GM23338 (cell line): ENCODE data around the gene AGA.

Source experiments
- CTCF ChIP-seq, 2 experiments: fragments of 200-600 bp in 1 of 2; sonication (generic) in 1 of 2; conservative IDR thresholded peaks; 2 replicates each; pipeline versions ENCODE4 v1.5.1 to v1.6.1; 2016 to 2017; ENCODE audit warnings: antibody characterized with exemption in 2 of 2, low read depth in 2 of 2, mild to moderate bottlenecking in 2 of 2, moderate library complexity in 1 of 2
- EZH2 ChIP-seq: fragments of 200-600 bp; sonication (generic); IDR thresholded peaks from one replicate; pipeline ENCODE4 v1.8.0; 2017; ENCODE audit warnings: antibody characterized with exemption, mild to moderate bottlenecking, low read depth; ENCODE audit not compliant: unreplicated experiment
- JUNB ChIP-seq: IDR thresholded peaks from one replicate; pipeline ENCODE4 v1.6.1; 2016; ENCODE audit warnings: antibody characterized with exemption; ENCODE audit not compliant: unreplicated experiment
- POLR2AphosphoS5 ChIP-seq: IDR thresholded peaks from 2 replicates; pipeline ENCODE4 v1.6.1; 2016; ENCODE audit warnings: antibody characterized with exemption, low read depth
- ZNF331 ChIP-seq: fragments of 250-450 bp; sonication (Bioruptor Pico); IDR thresholded peaks from 2 replicates; pipeline ENCODE4 v1.5.0; 2020; ENCODE audit warnings: low read depth, mild to moderate bottlenecking, moderate library complexity
- TF ChIP-seq, protein P1 (sequence below): IDR thresholded peaks from one replicate; pipeline ENCODE4 v1.6.1; 2018; ENCODE audit warnings: antibody characterized with exemption; ENCODE audit not compliant: unreplicated experiment

- TF ChIP-seq POLR2AphosphoS5 (no peak), CTCF (conservative IDR thresholded peaks at IDR 0.05; ENCODE audit: low read depth in 2 of 2) (no peak), ZNF331 (CRISPR knock-in tag) (no peak), JUNB (no peak), EZH2 (no peak)
- TF ChIP-seq, protein P1, sequence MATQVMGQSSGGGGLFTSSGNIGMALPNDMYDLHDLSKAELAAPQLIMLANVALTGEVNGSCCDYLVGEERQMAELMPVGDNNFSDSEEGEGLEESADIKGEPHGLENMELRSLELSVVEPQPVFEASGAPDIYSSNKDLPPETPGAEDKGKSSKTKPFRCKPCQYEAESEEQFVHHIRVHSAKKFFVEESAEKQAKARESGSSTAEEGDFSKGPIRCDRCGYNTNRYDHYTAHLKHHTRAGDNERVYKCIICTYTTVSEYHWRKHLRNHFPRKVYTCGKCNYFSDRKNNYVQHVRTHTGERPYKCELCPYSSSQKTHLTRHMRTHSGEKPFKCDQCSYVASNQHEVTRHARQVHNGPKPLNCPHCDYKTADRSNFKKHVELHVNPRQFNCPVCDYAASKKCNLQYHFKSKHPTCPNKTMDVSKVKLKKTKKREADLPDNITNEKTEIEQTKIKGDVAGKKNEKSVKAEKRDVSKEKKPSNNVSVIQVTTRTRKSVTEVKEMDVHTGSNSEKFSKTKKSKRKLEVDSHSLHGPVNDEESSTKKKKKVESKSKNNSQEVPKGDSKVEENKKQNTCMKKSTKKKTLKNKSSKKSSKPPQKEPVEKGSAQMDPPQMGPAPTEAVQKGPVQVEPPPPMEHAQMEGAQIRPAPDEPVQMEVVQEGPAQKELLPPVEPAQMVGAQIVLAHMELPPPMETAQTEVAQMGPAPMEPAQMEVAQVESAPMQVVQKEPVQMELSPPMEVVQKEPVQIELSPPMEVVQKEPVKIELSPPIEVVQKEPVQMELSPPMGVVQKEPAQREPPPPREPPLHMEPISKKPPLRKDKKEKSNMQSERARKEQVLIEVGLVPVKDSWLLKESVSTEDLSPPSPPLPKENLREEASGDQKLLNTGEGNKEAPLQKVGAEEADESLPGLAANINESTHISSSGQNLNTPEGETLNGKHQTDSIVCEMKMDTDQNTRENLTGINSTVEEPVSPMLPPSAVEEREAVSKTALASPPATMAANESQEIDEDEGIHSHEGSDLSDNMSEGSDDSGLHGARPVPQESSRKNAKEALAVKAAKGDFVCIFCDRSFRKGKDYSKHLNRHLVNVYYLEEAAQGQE, result no peak
Observed at GRCh38 chr4:177453116-177453515, 10.9 kb upstream of the AGA start.
